Middle frontal gyrus (tissue), 1 donor: ENCODE measurements around the gene LCE3C.
"Not testable (repeated sequence)": the region's sequence is repeated elsewhere in the genome, so short reads cannot be mapped to it uniquely, and the experiment has no call there.

ENCODE experiments used
- DNase-seq: peaks from one replicate; pipeline ENCODE4 v3.0.0-alpha.2; 2015; ENCODE audit warnings: low spot score; ENCODE audit errors: extremely low spot score

Gene LCE3C

GRCh38 chr1:152599934-152600333 is at the start of gene LCE3C:
TSS of gene LCE3C (plus strand) at chr1:152600234. CDS start at chr1:152600732, 498 bp downstream.
- DNase-seq, result no peak

GRCh38 chr1:152565115-152565514 is 34.9 kb upstream of the LCE3C start:
- no peak for DNase-seq

- no peak for DNase-seq
Observed at GRCh38 chr1:152565535-152566215, 34.4 kb upstream of the LCE3C start.

- no peak for DNase-seq
Observed at GRCh38 chr1:152566681-152567080, 33.4 kb upstream of the LCE3C start, which contains the start of gene LCE3E. TSS of gene LCE3E (minus strand) at chr1:152566780. CDS start at chr1:152566208, 572 bp downstream.

- DNase-seq, result no peak
Observed at GRCh38 chr1:152577168-152577567, 22.9 kb upstream of the LCE3C start.

GRCh38 chr1:152579526-152579925 is 20.5 kb upstream of the LCE3C start:
- DNase-seq, result not testable (repeated sequence)

GRCh38 chr1:152580433-152580832 is 19.6 kb upstream of the LCE3C start, which contains the start of gene LCE3D:
TSS of gene LCE3D (minus strand) at chr1:152580516. CDS start at chr1:152579936, 580 bp downstream.
- DNase-seq, result no peak

- DNase-seq, result no peak
Observed at GRCh38 chr1:152582647-152583046, 17.4 kb upstream of the LCE3C start.

- DNase-seq, result no peak
Observed at GRCh38 chr1:152585586-152585985, 14.4 kb upstream of the LCE3C start.

- DNase-seq, result no peak
Observed at GRCh38 chr1:152596986-152597385, 3.0 kb upstream of the LCE3C start.

- DNase-seq, result no peak
Observed at GRCh38 chr1:152613511-152613910, 13.5 kb downstream of the LCE3C start, which contains the start of gene LCE3B. TSS of gene LCE3B (plus strand) at chr1:152613811. CDS start at chr1:152613811, 0 bp downstream.

GRCh38 chr1:152621993-152622392 is 22.0 kb downstream of the LCE3C start:
- no peak for DNase-seq

GRCh38 chr1:152622803-152623202 is 22.8 kb downstream of the LCE3C start, which contains the start of gene LCE3A:
TSS of gene LCE3A (minus strand) at chr1:152623103. CDS start at chr1:152623103, 0 bp downstream.
- DNase-seq, result no peak

GRCh38 chr1:152623203-152623844 is 23.3 kb downstream of the LCE3C start:
- DNase-seq, result no peak

- no peak for DNase-seq
Observed at GRCh38 chr1:152626744-152627143, 26.7 kb downstream of the LCE3C start.

GRCh38 chr1:152630596-152630995 is 30.6 kb downstream of the LCE3C start:
- DNase-seq, result no peak

GRCh38 chr1:152640351-152640750 is 40.3 kb downstream of the LCE3C start:
- DNase-seq, result no peak

- DNase-seq, result no peak
Observed at GRCh38 chr1:152643945-152644344, 43.9 kb downstream of the LCE3C start.

GRCh38 chr1:152645146-152645545 is 45.1 kb downstream of the LCE3C start:
- no peak for DNase-seq

- no peak for DNase-seq
Observed at GRCh38 chr1:152646656-152647055, 46.6 kb downstream of the LCE3C start.
